Duodenal mucosa (tissue), 2 donors: ENCODE measurements around the gene P3H2.

Source experiments
- H3K27ac ChIP-seq: one replicate; pipeline ENCODE4 v1.7.0; 2013; ENCODE audit warnings: low read depth, low read length
- H3K27me3 ChIP-seq, 2 donors: one replicate each; pipeline ENCODE4 v1.7.0; 2013; ENCODE audit warnings: low read length in 2 of 2, control low read depth in 1 of 2; ENCODE audit not compliant: insufficient read depth in 2 of 2, control insufficient read depth in 1 of 2
- H3K36me3 ChIP-seq, 2 donors: one replicate each; pipeline ENCODE4 v1.7.0; 2013; ENCODE audit warnings: low read length in 2 of 2, control low read depth in 1 of 2; ENCODE audit not compliant: insufficient read depth in 2 of 2, control insufficient read depth in 1 of 2
- H3K4me1 ChIP-seq, 2 donors: one replicate each; pipeline ENCODE4 v1.7.0; 2013; ENCODE audit warnings: low read length in 2 of 2, control low read depth in 1 of 2; ENCODE audit not compliant: insufficient read depth in 2 of 2, control insufficient read depth in 1 of 2
- H3K4me3 ChIP-seq, 2 donors: one replicate each; pipeline ENCODE4 v1.7.0; 2013; ENCODE audit warnings: low read length in 2 of 2, low read depth in 1 of 2
- H3K9ac ChIP-seq, 2 donors: one replicate each; pipeline ENCODE4 v1.7.0; 2013; ENCODE audit warnings: low read length in 2 of 2, low read depth in 1 of 2
- H3K9me3 ChIP-seq, 2 donors: one replicate each; pipeline ENCODE4 v1.7.0; 2013; ENCODE audit warnings: low read length in 2 of 2, control low read depth in 1 of 2; ENCODE audit not compliant: control insufficient read depth in 1 of 2

P3H2 gene

DNA sequence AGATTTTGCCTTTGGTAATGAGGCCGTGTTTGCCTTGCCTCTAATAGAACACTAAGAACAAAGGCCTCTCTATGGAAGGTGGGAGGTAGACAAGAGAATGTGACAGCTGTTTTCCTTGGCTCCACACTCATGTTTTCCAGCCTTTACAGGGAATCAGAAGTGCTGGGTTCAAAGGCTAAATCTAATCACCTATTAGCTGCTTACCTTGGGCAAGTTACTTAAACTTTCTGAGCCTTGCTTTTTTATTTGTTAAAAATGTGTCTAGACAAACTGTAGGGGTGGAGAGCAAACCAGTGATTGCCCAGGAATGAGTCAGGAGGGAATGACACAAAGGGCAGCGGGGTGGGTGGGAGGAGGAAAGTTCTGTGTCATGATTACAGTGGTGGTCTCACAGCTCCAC, 179.0 kb downstream of the P3H2 start:
- Histone ChIP-seq H3K27ac (no peak overlapping the region), H3K27me3 (no peaks in the 10 kb centered on the region), H3K36me3 (no peaks in the 10 kb centered on the region), H3K4me1 (peaks cover 15 to 20% of the 10 kb centered on the region in 2 donors), H3K9ac (no peak overlapping the region), H3K4me3 (no peak overlapping the region), H3K9me3 (no peaks in the 10 kb centered on the region)

DNA sequence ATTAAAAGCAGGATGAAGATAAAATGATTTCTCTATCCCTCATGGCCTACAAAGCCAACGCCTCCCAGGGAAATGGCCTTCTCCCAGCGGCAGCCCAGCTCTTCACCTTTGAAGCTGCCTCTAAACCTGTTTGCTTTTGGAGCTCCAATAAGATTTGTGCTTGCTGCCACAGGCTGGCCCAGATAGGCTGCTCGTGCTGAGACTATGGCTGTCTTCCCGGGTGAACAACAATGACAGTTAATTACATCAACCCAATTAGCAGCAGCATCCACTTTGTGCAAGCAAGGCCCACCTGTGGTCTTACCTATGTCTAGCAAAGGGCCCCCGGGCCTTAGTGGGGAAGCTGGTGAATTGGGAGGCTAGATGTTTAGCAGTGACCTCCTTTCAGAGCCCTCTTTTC, 179.6 kb downstream of the P3H2 start:
- Histone ChIP-seq H3K27me3 (no peaks in the 10 kb centered on the region), H3K4me3 (no peak overlapping the region), H3K36me3 (no peaks in the 10 kb centered on the region), H3K9ac (no peak overlapping the region), H3K4me1 (peaks cover 15 to 20% of the 10 kb centered on the region in 2 donors), H3K27ac (peak overlapping the region; percentile 24), H3K9me3 (no peaks in the 10 kb centered on the region)

DNA sequence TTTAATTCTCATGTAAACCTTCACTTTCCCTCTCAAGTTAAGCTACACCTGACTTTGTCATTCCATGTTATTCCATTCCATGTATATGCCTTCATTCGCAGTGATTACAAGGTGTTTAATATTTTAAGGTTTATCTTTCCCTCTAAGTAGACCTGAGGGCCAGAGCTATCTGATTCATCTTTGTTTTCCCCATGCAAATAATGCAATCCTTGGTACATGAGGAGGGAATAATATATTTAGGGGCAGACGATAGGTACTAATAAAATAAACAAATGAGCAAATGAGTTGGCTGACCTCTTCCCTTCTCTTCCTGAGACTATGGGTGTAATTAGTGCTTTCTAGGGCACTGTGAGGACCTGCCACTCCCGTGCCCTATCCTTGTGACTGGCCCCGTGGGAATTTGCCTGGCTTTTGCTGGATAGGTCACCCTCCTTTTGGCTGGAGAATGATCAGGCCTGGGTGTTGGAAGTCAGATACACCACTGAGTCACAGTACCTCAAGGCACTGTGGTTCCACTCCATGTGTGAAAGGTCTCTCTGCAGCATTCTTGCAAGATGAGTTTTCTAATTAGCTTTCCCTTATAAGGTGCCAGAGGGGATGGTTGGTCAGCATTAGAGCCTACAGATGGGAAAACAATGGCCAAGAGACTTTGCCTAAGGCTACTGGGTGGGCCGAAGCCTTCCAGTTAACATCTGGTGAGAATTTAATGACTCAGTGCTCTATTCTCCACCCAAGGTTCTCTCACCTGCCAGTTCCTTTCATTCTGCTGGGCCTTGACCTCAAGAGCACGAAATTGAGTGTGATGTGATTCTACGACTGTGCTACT, 183.2 kb downstream of the P3H2 start:
- H3K9ac ChIP-seq: no peak overlapping the region
- no peaks in the 10 kb centered on the region for H3K27me3 ChIP-seq
- no peak overlapping the region for H3K4me3 ChIP-seq
- H3K4me1 ChIP-seq: peaks cover 8 to 11% of the 10 kb centered on the region in 2 donors
- no peaks in the 10 kb centered on the region for H3K36me3 ChIP-seq
- no peaks in the 10 kb centered on the region for H3K9me3 ChIP-seq
- no peak overlapping the region for H3K27ac ChIP-seq

DNA sequence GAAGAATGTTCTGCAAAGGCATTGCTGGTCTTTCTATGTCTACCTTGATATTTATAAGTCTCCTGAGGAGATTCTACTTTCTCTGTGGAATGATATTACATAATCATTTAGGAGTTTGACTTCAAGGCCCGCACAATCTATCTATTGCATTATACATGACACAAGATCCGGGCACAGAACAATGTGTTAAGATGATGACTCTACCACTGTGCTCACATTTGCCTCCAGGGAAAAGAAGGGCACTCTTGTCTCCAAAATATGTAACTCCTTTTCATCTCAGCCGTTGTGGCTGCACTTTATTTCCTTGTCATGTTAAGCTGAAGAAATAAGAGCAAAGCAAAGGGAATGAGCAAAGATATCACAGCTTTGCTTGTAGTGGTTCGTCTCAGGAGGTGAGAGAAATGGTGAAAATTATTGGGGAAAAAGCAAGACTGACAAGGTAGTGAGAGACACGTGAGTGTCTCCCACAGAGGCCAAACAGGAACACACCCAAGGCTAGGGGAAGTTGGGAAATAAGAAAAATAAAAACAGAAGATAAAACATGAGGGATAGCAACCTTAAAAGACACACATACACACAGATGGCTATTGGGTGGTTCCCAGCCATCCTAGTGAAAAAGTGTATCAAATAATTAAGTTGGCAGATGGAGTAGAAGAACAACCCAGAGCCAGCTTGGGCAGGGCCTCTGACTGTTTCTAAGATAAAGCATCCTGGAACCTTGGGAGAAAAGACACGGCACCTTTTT, 184.3 kb downstream of the P3H2 start:
- Histone ChIP-seq H3K4me1 (peaks cover 4 to 10% of the 10 kb centered on the region in 2 donors), H3K9ac (no peak overlapping the region), H3K36me3 (no peaks in the 10 kb centered on the region), H3K27me3 (no peaks in the 10 kb centered on the region), H3K4me3 (no peak overlapping the region), H3K9me3 (no peaks in the 10 kb centered on the region), H3K27ac (no peak overlapping the region)

DNA sequence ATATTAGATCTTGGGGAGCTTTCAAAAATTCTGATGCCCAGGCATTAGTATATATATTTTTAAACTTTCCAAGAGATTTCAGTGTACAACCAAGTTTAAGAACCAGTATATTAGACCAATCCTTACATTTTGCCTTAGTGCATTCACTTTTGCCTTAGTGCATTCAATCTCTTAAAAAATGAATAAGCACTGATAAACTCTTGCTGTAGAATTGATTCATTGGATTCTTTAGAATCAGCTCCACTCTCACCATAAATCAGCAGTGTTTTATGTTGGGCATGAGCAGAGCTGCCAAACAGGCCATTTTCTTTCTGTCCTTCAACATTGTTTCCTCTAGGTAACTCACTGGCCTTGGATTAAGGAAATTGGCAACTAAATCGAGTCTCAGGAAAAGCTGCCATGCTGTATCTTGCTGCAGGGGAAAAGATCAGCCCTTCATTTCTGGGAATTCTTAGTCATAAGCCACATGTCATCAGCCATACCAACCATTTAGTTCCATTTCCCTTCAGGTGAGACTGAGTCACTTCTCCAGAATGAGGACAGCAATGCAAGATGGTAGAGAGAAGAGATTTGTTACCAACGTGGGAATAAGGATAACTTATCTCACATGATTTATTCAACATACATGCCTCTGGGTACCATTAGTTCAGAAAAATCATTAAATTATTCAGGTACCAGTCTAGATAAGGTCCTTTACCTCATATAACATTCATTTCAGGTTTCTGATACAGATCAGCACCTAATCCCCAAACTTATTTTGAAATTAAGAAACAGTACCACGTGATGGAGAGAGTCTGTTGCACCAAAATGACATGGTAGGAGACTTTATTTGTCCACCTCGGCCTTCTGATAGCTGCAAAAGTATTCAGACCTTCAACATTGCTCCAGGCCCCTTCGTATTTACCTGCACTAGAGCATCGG, 192.5 kb downstream of the P3H2 start:
- Histone ChIP-seq H3K9me3 (no peaks in the 10 kb centered on the region), H3K9ac (no peak overlapping the region), H3K36me3 (no peaks in the 10 kb centered on the region), H3K27ac (no peak overlapping the region), H3K27me3 (no peaks in the 10 kb centered on the region), H3K4me1 (no peaks in the 10 kb centered on the region), H3K4me3 (no peak overlapping the region)

DNA sequence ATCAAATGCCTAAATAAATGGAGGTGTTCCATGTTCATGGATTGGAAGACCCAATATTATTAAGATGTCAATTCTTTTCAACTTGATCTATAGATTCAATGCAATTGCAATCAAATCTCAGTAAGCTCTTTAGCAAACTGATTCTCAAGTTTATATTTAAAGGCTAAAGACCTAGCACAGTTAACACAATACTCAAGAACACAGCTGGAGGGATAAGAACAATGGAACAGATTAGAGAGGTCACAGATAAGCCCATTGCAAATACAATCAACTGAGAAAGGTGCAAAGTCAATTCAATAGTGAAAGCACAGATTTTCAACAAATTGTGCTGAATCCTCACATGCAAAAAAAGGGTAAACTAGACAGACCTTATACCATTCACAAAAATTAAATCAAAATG, 198.9 kb downstream of the P3H2 start:
- Histone ChIP-seq H3K9ac (no peak overlapping the region), H3K36me3 (no peaks in the 10 kb centered on the region), H3K4me3 (no peak overlapping the region), H3K27me3 (no peaks in the 10 kb centered on the region), H3K27ac (no peak overlapping the region), H3K9me3 (no peaks in the 10 kb centered on the region), H3K4me1 (no peaks in the 10 kb centered on the region)

DNA sequence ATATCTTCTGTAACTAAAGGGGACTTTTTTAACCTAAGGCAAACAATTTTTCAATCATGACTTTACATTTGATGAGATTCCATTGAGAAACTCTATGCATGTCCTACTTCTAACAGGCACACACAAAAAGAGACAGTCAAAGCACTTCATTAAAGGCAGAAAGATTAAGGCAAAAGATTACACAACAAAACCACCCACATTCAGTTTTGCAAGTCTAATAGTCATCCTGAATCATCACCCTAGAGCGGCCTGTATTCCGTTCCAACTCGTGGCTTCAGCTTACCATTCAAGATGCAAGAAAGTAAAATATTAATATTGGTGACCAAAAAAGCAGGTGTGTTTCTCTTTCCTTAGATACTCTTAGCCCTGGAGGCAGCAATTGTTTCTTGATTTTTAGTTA, 205.9 kb downstream of the P3H2 start:
- no peak overlapping the region for H3K4me3 ChIP-seq
- H3K36me3 ChIP-seq: no peaks in the 10 kb centered on the region
- no peaks in the 10 kb centered on the region for H3K9me3 ChIP-seq
- no peak overlapping the region for H3K27ac ChIP-seq
- no peak overlapping the region for H3K9ac ChIP-seq
- no peaks in the 10 kb centered on the region for H3K4me1 ChIP-seq
- no peaks in the 10 kb centered on the region for H3K27me3 ChIP-seq

DNA sequence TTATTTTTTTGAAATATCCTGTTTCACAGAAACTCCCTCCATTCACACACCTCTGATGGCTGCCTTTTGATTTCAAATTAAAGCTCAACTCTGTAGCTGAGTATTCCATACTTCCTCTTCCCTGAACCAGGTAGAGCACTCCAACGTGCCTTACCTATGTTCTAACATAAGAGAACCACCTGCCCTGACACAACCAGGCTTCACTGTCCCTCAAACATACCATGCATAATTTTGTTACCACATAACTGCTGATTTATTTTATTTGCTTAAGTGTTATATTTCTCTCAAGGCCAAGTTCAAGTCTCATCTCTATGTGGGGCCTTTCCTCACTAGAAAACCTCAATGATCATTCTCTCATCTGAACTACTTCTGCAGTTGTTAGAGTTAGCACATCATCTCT, 209.7 kb downstream of the P3H2 start:
- no peak overlapping the region for H3K4me3 ChIP-seq
- H3K9me3 ChIP-seq: no peaks in the 10 kb centered on the region
- no peaks in the 10 kb centered on the region for H3K27me3 ChIP-seq
- H3K27ac ChIP-seq: no peak overlapping the region
- no peak overlapping the region for H3K9ac ChIP-seq
- H3K36me3 ChIP-seq: no peaks in the 10 kb centered on the region
- no peaks in the 10 kb centered on the region for H3K4me1 ChIP-seq

DNA sequence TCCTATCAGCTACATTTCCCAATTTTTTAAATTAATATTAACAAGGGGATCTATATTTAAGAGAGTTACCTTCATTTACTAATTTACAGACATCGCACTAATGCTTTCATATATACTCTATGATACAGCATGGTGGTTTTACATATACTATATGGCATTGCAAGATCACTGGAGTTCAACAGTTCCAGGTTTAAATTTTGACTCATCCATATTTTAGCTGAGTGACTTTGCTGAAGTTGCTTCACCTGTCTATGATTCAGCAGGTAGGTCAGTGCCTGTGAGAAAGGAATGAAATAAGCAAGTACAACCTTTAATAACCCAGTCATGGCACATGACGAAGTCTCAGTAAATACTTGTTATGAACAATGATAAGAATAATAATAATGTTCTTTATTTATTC, 211.1 kb downstream of the P3H2 start:
- no peak overlapping the region for H3K9ac ChIP-seq
- no peaks in the 10 kb centered on the region for H3K9me3 ChIP-seq
- H3K4me3 ChIP-seq: no peak overlapping the region

DNA sequence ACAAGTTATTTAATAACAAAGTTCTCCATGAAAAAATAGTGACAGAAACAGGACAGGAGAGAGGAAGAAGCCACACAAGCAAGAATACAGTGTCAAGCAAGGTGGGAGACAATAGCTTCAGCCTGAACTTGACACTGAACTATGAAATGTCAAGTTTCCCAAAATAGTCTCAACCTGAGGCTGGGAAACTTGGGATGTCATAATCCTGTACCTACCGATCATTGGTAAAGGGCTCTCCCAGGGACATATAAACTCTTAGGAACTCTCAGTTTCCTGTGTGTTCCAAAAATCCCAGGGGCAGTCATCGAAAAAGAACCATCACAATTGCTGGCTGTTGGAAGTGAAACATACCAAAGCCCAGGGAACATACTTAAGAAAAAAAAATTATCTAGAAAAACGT, 211.6 kb downstream of the P3H2 start:
- H3K4me1 ChIP-seq: peaks cover 0 to 1% of the 10 kb centered on the region in 2 donors
- no peak overlapping the region for H3K9ac ChIP-seq
- no peaks in the 10 kb centered on the region for H3K27me3 ChIP-seq
- no peaks in the 10 kb centered on the region for H3K9me3 ChIP-seq
- H3K4me3 ChIP-seq: no peak overlapping the region
- no peak overlapping the region for H3K27ac ChIP-seq
- H3K36me3 ChIP-seq: no peaks in the 10 kb centered on the region

More for the DNA sequence above, 211.1 kb downstream of the P3H2 start:
- H3K4me1 ChIP-seq: no peaks in the 10 kb centered on the region
- H3K27ac ChIP-seq: no peak overlapping the region
- no peaks in the 10 kb centered on the region for H3K36me3 ChIP-seq
- H3K27me3 ChIP-seq: no peaks in the 10 kb centered on the region
